Neural progenitor cell (in vitro differentiated cells): Measurements from ENCODE around the gene GOLGA3.

ENCODE experiments used
- CTCF ChIP-seq: fragments of 200-600 bp; sonication (generic); IDR thresholded peaks from 2 replicates; pipeline ENCODE4 v1.5.1; 2017; ENCODE audit warnings: antibody characterized with exemption, mild to moderate bottlenecking
- EZH2 ChIP-seq: fragments of 200-600 bp; sonication (generic); IDR thresholded peaks from 2 replicates; pipeline ENCODE4 v1.6.1; 2017; ENCODE audit warnings: antibody characterized with exemption, mild to moderate bottlenecking, moderate library complexity

- TF ChIP-seq CTCF = no peak
- TF ChIP-seq EZH2 = no peak
These were observed 42.5 kb downstream of the GOLGA3 start for GRCh38 chr12:132786192-132786591.
